Activated naive CD8-positive, alpha-beta T cell (primary cell): ENCODE data around the gene PDE8A.

ENCODE experiments used
- H3K27ac Mint-ChIP-seq: one replicate; pipeline ENCODE4 v1.8.0; 2021; ENCODE audit warnings: mixed read lengths
- H3K27me3 Mint-ChIP-seq: one replicate; pipeline ENCODE4 v1.8.0; 2021; ENCODE audit warnings: mixed read lengths
- H3K36me3 Mint-ChIP-seq: one replicate; pipeline ENCODE4 v1.8.0; 2021; ENCODE audit warnings: mixed read lengths
- H3K4me1 Mint-ChIP-seq: one replicate; pipeline ENCODE4 v1.8.0; 2021; ENCODE audit warnings: low read depth, mixed read lengths
- H3K4me3 Mint-ChIP-seq: one replicate; pipeline ENCODE4 v1.8.0; 2021; ENCODE audit warnings: mild to moderate bottlenecking, mixed read lengths
- H3K9me3 Mint-ChIP-seq: one replicate; pipeline ENCODE4 v1.8.0; 2021; ENCODE audit warnings: low read depth, mixed read lengths

PDE8A gene

GRCh38 chr15:85141726-85142125, 160.1 kb downstream of the PDE8A start:
- no peaks in the 10 kb centered on the region for H3K9me3 Mint-ChIP-seq
- no peak overlapping the region for H3K4me3 Mint-ChIP-seq
- H3K36me3 Mint-ChIP-seq, result peaks cover 12% of the 10 kb centered on the region
- no peak overlapping the region for H3K27ac Mint-ChIP-seq
- no peaks in the 10 kb centered on the region for H3K4me1 Mint-ChIP-seq
- H3K27me3 Mint-ChIP-seq, result no peaks in the 10 kb centered on the region

GRCh38 chr15:85142312-85142711, 160.7 kb downstream of the PDE8A start:
- Mint-ChIP-seq H3K27ac (no peak overlapping the region), H3K4me3 (no peak overlapping the region)

GRCh38 chr15:85149465-85150129, 167.9 kb downstream of the PDE8A start:
- Mint-ChIP-seq H3K27me3 (peaks cover 1% of the 10 kb centered on the region), H3K4me1 (peaks cover 26% of the 10 kb centered on the region), H3K9me3 (peaks cover 6% of the 10 kb centered on the region), H3K4me3 (no peak overlapping the region), H3K36me3 (peaks cover 2% of the 10 kb centered on the region), H3K27ac (peak overlapping the region; percentile 1)

More at GRCh38 chr15:85142312-85142711, 160.7 kb downstream of the PDE8A start:
- H3K4me1 Mint-ChIP-seq, result no peaks in the 10 kb centered on the region
- H3K27me3 Mint-ChIP-seq, result no peaks in the 10 kb centered on the region
- no peaks in the 10 kb centered on the region for H3K9me3 Mint-ChIP-seq
- H3K36me3 Mint-ChIP-seq, result peaks cover 12% of the 10 kb centered on the region

GRCh38 chr15:85150130-85150480, 168.4 kb downstream of the PDE8A start:
- Mint-ChIP-seq H3K27ac (no peak overlapping the region), H3K9me3 (peaks cover 6% of the 10 kb centered on the region), H3K4me3 (no peak overlapping the region), H3K4me1 (peaks cover 26% of the 10 kb centered on the region), H3K27me3 (peaks cover 1% of the 10 kb centered on the region), H3K36me3 (peaks cover 2% of the 10 kb centered on the region)

- peaks cover 2% of the 10 kb centered on the region for H3K36me3 Mint-ChIP-seq
- H3K27ac Mint-ChIP-seq, result no peak overlapping the region
- peaks cover 26% of the 10 kb centered on the region for H3K4me1 Mint-ChIP-seq
- H3K27me3 Mint-ChIP-seq, result peaks cover 1% of the 10 kb centered on the region
- H3K4me3 Mint-ChIP-seq, result no peak overlapping the region
- peaks cover 6% of the 10 kb centered on the region for H3K9me3 Mint-ChIP-seq
Measured at GRCh38 chr15:85151145-85151544, 169.5 kb downstream of the PDE8A start.

GRCh38 chr15:85151861-85152260, 170.2 kb downstream of the PDE8A start:
- Mint-ChIP-seq H3K27me3 (peaks cover 1% of the 10 kb centered on the region), H3K4me1 (peaks cover 26% of the 10 kb centered on the region), H3K27ac (no peak overlapping the region), H3K36me3 (peaks cover 2% of the 10 kb centered on the region), H3K9me3 (peaks cover 6% of the 10 kb centered on the region), H3K4me3 (no peak overlapping the region)

- peaks cover 2% of the 10 kb centered on the region for H3K36me3 Mint-ChIP-seq
- H3K27me3 Mint-ChIP-seq, result peaks cover 1% of the 10 kb centered on the region
- no peak overlapping the region for H3K4me3 Mint-ChIP-seq
- H3K9me3 Mint-ChIP-seq, result peaks cover 6% of the 10 kb centered on the region
- H3K27ac Mint-ChIP-seq, result no peak overlapping the region
- H3K4me1 Mint-ChIP-seq, result peaks cover 19% of the 10 kb centered on the region
Measured at GRCh38 chr15:85154061-85154460, 172.4 kb downstream of the PDE8A start.

- no peak overlapping the region for H3K27ac Mint-ChIP-seq
- peaks cover 6% of the 10 kb centered on the region for H3K9me3 Mint-ChIP-seq
- H3K36me3 Mint-ChIP-seq, result peaks cover 2% of the 10 kb centered on the region
- H3K4me3 Mint-ChIP-seq, result no peak overlapping the region
- peaks cover 1% of the 10 kb centered on the region for H3K27me3 Mint-ChIP-seq
- peaks cover 9% of the 10 kb centered on the region for H3K4me1 Mint-ChIP-seq
Measured at GRCh38 chr15:85155360-85155759, 173.7 kb downstream of the PDE8A start.

- Mint-ChIP-seq H3K27me3 (peaks cover 1% of the 10 kb centered on the region), H3K9me3 (peaks cover 6% of the 10 kb centered on the region), H3K4me3 (no peak overlapping the region), H3K4me1 (peaks cover 9% of the 10 kb centered on the region), H3K36me3 (peaks cover 2% of the 10 kb centered on the region), H3K27ac (no peak overlapping the region)
Measured at GRCh38 chr15:85155857-85156256, 174.2 kb downstream of the PDE8A start.

GRCh38 chr15:85157344-85157743, 175.7 kb downstream of the PDE8A start:
- Mint-ChIP-seq H3K4me1 (peaks cover 9% of the 10 kb centered on the region), H3K4me3 (no peak overlapping the region), H3K36me3 (peaks cover 5% of the 10 kb centered on the region), H3K27me3 (peaks cover 1% of the 10 kb centered on the region), H3K27ac (no peak overlapping the region), H3K9me3 (peaks cover 6% of the 10 kb centered on the region)

- H3K27ac Mint-ChIP-seq, result no peak overlapping the region
- H3K9me3 Mint-ChIP-seq, result peaks cover 5% of the 10 kb centered on the region
- H3K4me3 Mint-ChIP-seq, result no peak overlapping the region
- no peaks in the 10 kb centered on the region for H3K4me1 Mint-ChIP-seq
- H3K27me3 Mint-ChIP-seq, result no peaks in the 10 kb centered on the region
- peaks cover 7% of the 10 kb centered on the region for H3K36me3 Mint-ChIP-seq
Measured at GRCh38 chr15:85162237-85162636, 180.6 kb downstream of the PDE8A start.

- peaks cover 3% of the 10 kb centered on the region for H3K4me1 Mint-ChIP-seq
- no peak overlapping the region for H3K4me3 Mint-ChIP-seq
- peaks cover 5% of the 10 kb centered on the region for H3K9me3 Mint-ChIP-seq
- H3K36me3 Mint-ChIP-seq, result peaks cover 7% of the 10 kb centered on the region
- H3K27ac Mint-ChIP-seq, result no peak overlapping the region
- H3K27me3 Mint-ChIP-seq, result no peaks in the 10 kb centered on the region
Measured at GRCh38 chr15:85164841-85165466, 183.3 kb downstream of the PDE8A start.

GRCh38 chr15:85167568-85167967, 185.9 kb downstream of the PDE8A start:
- Mint-ChIP-seq H3K4me1 (peaks cover 3% of the 10 kb centered on the region), H3K4me3 (no peak overlapping the region), H3K27me3 (peaks cover 7% of the 10 kb centered on the region), H3K36me3 (peaks cover 2% of the 10 kb centered on the region), H3K27ac (no peak overlapping the region), H3K9me3 (peaks cover 5% of the 10 kb centered on the region)

- H3K36me3 Mint-ChIP-seq, result peaks cover 2% of the 10 kb centered on the region
Measured at GRCh38 chr15:85168642-85169173, 187.1 kb downstream of the PDE8A start.

GRCh38 chr15:85171736-85172135, 190.1 kb downstream of the PDE8A start:
- Mint-ChIP-seq H3K27me3 (peaks cover 10% of the 10 kb centered on the region), H3K36me3 (no peaks in the 10 kb centered on the region), H3K9me3 (no peaks in the 10 kb centered on the region), H3K4me1 (peaks cover 3% of the 10 kb centered on the region), H3K27ac (no peak overlapping the region), H3K4me3 (no peak overlapping the region)

More at GRCh38 chr15:85168642-85169173, 187.1 kb downstream of the PDE8A start:
- H3K4me3 Mint-ChIP-seq, result peak overlapping the region; percentile 17
- no peak overlapping the region for H3K27ac Mint-ChIP-seq
- H3K27me3 Mint-ChIP-seq, result peaks cover 8% of the 10 kb centered on the region
- H3K9me3 Mint-ChIP-seq, result peaks cover 5% of the 10 kb centered on the region
- peaks cover 3% of the 10 kb centered on the region for H3K4me1 Mint-ChIP-seq
